KOPT-K1 (cell line): Measurements from ENCODE around the gene ZSCAN30.
A peak's percentile ranks its signal among the peaks of the same experiment; 100 is the strongest.

ENCODE experiments used
- H3K27ac ChIP-seq: fragments of 200-600 bp; sonication (generic); 2 replicates; pipeline ENCODE4 v1.5.1; 2016; ENCODE audit warnings: antibody characterized with exemption, mild to moderate bottlenecking, low read depth, low read length; ENCODE audit not compliant: poor library complexity, severe bottlenecking
- H3K36me3 ChIP-seq: fragments of 200-600 bp; sonication (generic); 2 replicates; pipeline ENCODE4 v1.5.1; 2017; ENCODE audit warnings: antibody characterized with exemption, mild to moderate bottlenecking, low read length, moderate library complexity; ENCODE audit not compliant: insufficient read depth
- H3K9me3 ChIP-seq: fragments of 200-600 bp; sonication (generic); 2 replicates; pipeline ENCODE4 v1.5.1; 2017; ENCODE audit warnings: antibody characterized with exemption, low read length, mild to moderate bottlenecking; ENCODE audit not compliant: insufficient read depth, poor library complexity, severe bottlenecking

Gene ZSCAN30

DNA sequence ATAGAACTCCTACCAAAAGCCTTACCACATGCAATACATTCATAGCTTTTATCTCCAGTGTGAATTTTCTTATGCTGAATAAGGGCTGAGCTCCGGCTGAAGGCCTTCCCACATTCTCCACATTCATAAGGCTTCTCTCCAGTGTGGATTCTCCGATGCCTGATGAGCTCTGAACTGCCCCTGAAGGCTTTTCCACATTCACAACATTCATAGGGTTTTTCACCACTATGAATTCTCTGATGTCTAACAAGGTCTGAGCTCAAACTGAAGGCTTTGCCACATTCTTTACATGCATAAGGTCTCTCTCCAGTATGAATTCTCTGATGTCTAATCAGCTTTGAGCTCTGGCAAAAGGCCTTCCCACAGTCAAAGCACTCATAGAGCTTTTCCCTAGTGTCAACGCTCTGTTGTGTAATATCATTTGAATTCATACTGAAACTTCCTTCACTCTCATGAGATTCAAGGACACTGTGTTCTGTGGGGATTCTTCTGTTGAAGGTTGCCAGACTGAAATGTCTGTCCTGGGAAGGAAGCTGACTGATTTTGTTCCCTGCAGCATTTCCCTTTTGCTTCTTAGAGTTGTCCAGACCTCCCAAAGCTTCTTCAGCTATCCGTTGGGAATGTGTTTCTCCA, 36.3 kb downstream of the ZSCAN30 start:
- no peak overlapping the region for H3K27ac ChIP-seq
- H3K36me3 ChIP-seq: peaks cover 70% of the 10 kb centered on the region
- peaks cover 34% of the 10 kb centered on the region for H3K9me3 ChIP-seq

DNA sequence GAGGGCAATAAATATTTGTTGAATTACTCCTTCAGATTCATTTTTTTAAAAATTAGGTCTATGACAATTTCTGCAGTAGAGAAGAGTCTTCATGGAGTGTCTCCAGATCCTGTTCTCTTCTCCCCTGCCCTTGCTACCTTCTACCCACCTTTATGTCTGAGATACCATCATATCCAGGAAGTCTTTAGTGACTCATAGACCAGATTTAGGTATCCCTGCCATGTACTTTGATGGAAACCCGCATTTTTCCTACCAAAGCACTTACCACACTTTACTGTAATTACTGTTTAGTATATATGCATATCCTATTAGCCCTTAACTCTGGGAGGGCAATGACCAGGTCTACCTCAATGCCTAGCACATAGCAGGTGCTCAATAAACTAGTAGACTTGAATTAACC, 37.6 kb downstream of the ZSCAN30 start:
- H3K27ac ChIP-seq: no peak overlapping the region
- peaks cover 76% of the 10 kb centered on the region for H3K36me3 ChIP-seq
- H3K9me3 ChIP-seq: peaks cover 34% of the 10 kb centered on the region

DNA sequence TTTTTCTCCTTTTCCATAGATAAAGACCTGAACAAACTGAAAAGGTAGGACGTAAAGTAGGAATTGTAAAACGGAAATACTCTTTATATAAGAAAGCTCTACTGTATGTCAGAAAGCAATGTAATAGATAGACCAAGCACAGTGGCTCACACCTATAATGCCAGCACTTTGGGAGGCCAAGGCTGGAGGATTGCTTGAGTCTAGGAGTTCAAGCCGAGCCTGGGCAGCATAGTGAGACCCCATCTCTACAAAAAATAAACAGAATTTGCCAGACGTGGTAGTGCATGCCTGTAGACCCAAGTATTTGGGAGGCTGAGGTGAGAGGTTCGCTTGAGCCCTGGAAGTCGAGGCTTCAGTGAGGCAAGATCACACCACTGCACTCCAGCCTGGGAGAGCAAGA, 41.6 kb downstream of the ZSCAN30 start:
- peaks cover 97% of the 10 kb centered on the region for H3K36me3 ChIP-seq
- peaks cover 56% of the 10 kb centered on the region for H3K9me3 ChIP-seq
- no peak overlapping the region for H3K27ac ChIP-seq

DNA sequence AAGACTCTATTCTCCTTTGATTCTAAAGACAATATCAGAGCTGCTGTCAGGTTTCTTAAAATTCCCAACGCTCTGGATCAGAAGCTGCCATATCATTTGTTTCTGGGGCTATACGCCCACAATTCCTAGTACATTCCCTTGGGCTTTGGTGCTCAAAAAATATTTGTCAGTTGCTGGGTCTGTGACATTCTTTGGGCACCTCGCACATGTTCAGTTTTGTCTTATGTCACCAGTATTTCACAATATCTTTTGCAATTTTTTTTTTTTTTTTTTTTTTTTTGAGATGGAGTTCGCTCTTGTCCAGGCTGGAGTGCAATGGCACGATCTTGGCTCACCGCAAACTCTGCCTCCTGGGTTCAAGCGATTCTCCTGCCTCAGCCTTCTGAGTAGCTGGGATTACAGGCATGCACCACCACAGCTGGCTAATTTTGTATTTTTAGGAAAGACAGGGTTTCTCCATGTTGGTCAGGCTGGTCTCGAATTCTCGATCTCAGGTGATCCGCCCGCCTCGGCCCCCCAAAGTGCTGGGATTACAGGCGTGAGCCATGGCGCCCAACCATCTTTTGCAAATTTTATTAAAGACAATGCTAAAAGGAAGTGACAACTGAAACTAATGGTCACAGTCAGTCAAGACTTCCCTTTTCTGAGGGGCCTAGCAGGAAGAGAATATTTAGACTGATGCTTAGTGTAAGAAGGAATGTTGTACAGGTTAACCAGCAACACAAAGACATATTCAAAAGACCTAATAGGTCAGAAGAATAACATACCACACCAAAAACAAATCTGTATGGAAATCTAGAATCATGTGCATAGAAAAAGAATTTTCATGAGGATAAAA, 42.4 kb downstream of the ZSCAN30 start:
- H3K27ac ChIP-seq: no peak overlapping the region
- peaks cover 49% of the 10 kb centered on the region for H3K9me3 ChIP-seq
- peaks cover 97% of the 10 kb centered on the region for H3K36me3 ChIP-seq

DNA sequence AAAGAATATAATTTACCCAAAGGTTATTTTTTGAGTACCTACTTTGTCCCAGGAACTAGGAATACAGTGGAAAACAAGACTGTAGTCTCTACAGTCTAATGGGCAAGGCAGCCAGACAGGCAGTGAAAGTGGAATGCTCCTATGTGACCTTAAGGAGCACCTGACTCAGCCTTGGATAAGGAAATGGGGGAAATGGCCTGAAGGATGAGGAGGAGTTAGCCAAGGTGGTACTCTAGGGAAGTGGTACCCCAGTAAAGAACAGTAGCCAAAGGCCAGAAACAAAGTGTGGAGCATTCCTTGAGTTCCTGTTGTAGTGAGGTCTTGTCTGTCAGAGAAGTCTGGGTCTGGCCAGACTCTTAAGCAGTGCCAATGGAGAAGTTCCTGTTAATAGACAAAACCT, 43.2 kb downstream of the ZSCAN30 start:
- Histone ChIP-seq H3K9me3 (peaks cover 44% of the 10 kb centered on the region), H3K27ac (no peak overlapping the region), H3K36me3 (peaks cover 94% of the 10 kb centered on the region)

DNA sequence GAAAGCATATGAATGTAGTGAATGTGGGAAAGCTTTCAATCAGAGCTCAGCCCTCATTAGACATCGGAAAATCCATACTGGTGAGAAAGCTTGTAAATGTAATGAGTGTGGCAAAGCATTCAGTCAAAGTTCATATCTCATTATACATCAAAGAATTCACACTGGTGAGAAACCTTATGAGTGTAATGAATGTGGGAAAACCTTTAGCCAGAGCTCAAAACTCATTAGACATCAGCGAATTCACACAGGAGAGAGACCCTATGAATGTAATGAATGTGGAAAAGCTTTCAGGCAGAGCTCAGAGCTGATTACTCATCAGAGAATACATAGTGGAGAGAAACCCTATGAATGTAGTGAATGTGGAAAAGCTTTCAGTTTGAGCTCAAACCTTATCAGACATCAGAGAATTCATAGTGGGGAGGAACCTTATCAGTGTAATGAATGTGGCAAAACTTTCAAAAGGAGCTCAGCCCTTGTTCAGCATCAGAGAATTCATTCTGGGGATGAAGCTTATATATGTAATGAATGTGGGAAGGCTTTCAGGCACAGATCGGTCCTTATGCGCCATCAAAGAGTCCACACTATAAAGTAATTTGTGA, 44.2 kb downstream of the ZSCAN30 start:
- H3K9me3 ChIP-seq: peaks cover 39% of the 10 kb centered on the region
- H3K27ac ChIP-seq: no peak overlapping the region
- peaks cover 84% of the 10 kb centered on the region for H3K36me3 ChIP-seq

DNA sequence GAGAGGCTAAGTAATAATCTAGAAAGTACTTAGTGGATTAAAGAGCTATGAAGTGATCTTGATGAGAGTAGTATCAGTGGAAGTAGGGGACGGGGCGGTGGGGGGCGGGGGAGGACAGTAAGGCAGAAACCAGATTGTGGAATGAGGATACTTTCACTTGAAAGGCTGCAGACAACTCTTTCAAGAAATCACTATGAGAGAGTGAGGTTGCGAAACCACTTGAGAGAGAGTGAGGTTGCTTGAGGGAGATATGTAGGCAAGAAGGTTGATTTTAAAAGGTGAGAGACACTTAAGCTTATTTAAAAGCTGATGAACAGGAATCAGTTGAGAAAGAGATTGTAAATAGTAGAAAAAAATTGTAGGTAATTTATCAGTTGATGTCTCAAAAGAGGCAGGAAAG, 45.4 kb downstream of the ZSCAN30 start:
- Histone ChIP-seq H3K36me3 (peaks cover 73% of the 10 kb centered on the region), H3K9me3 (peaks cover 39% of the 10 kb centered on the region), H3K27ac (no peak overlapping the region)

DNA sequence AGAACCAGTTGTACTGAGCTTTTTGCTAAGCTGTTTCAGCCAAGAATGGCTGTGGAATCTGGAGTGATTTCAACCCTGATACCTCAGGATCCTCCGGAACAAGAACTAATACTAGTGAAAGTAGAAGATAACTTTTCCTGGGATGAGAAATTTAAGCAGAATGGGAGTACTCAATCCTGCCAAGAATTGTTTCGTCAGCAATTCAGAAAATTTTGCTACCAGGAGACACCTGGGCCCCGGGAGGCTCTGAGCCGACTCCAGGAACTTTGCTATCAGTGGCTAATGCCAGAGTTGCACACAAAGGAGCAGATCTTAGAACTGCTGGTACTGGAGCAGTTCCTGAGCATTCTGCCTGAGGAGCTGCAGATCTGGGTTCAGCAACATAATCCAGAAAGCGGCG, 47.6 kb downstream of the ZSCAN30 start:
- Histone ChIP-seq H3K36me3 (peaks cover 53% of the 10 kb centered on the region), H3K9me3 (peaks cover 39% of the 10 kb centered on the region), H3K27ac (no peak overlapping the region)

DNA sequence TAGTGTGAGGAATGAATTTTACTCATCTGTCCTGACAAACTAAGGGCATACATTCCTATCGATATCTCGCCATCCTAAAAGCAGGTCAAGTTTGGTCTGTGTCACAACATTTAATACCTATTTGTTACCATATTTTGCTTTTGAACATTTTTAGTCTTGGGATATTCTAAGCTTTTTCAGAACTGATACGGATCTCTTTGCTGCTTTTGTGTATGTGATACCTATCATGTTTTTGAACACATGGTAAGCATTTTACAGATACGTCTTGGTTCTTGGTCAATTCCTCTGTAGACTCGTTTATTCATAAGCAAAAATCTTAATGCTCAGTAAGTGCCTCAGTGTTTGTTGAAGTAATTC, 48.6 kb downstream of the ZSCAN30 start:
- Histone ChIP-seq H3K27ac (peak overlapping the region; percentile 92), H3K9me3 (peaks cover 33% of the 10 kb centered on the region), H3K36me3 (peaks cover 43% of the 10 kb centered on the region)

DNA sequence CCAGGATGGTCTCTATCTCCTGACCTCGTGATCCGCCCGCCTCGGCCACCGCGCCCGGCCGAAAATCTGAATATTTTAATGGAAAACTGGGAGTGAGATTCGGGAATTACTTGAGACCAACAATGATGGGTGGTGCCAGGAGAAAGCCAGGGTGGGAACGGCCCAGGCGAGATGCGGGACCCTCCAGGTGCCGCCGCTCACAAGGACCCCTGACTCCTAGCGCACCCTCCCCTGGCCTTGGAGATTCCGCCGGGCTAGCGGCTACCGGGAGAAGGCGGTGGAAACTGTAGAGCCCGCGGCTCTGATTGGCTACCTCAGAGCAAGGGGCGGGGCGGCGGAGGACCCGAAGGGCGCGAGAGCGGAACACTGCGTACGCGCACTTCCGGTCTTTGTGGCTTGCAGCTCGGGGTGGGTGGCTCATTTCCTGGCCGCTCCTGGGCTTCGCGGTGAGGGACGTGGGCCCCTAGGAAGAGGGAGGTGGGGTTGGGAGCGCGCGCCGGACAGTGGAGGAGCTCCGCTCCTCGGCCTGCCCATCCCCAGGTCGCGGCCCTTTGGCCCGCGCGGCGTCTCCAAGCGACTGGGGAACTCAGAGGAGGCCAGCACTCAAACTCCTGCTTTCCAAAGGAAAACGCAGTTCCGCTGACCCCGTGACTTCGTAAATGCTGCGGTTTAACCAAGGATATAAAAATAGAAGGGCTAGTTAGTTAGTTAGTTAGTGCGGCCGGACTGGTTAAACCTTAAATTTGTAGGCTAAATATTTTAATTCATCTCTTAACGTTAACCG, 49.2 kb downstream of the ZSCAN30 start, which contains the start of gene ZNF397:
ZNF397 (plus strand) TSS at position 371 of the 784 bp plus-strand sequence. CDS start 1,437 bp downstream, outside the sequence.
- H3K36me3 ChIP-seq: peaks cover 37% of the 10 kb centered on the region
- peak within 1 kb of the TSS; percentile 92 for H3K27ac ChIP-seq
- H3K9me3 ChIP-seq: peaks cover 28% of the 10 kb centered on the region

DNA sequence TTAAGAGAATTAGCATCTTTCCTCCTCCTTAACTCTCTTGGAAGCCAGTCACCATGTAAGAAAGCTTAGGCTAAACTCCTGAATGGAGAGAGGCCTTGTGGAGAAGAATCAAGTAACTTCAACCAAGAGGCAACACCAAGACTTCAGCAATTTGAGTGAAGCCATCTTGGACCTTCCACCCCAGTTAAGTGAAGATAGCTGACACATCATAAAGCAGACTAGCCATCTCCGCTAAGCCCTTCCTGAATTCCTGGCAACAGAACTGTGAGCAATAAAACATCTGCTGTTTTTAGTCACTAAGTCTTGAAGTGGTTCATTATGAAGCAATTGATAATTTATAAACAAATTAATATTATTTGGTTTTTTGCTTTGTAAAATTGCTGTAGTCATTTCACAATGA, 50.7 kb downstream of the ZSCAN30 start:
- H3K27ac ChIP-seq: no peak overlapping the region
- H3K9me3 ChIP-seq: peaks cover 12% of the 10 kb centered on the region
- H3K36me3 ChIP-seq: peaks cover 22% of the 10 kb centered on the region

DNA sequence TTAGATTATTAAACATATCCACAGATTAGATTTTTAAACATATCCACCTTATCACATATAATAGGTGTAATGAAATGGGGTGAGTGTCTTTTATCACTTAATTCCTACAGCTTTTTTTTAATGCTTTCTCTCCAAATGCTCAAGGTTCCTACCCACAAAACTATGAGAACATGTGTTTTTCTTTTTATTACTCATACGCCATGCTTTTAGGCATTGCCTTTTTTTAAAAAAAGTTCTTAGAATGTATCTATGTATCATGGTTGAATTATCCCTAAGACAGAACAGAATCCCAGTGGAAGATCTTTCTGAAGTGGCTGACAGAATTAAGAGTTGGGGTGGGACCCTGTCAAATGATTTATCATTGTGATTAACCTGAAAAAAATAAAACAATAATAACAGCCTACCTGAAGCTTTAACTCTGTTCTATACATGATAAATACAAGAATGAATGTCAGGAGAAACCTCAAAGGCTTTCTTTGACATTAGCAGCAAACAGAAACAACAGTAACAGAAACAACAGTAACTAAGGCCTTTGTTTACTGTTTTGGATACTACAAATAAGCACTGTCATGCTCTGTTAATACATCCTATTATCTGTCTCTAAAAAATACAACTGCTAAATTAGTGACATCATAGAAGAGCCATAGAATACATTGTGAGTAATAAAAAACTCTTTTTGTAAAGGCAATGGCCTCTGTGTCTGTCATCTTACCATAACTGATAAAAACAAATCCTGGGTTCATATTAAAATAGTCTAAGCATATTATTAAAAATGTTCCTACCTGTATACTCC, 53.3 kb downstream of the ZSCAN30 start:
- Histone ChIP-seq H3K36me3 (no peaks in the 10 kb centered on the region), H3K27ac (no peak overlapping the region), H3K9me3 (no peaks in the 10 kb centered on the region)

DNA sequence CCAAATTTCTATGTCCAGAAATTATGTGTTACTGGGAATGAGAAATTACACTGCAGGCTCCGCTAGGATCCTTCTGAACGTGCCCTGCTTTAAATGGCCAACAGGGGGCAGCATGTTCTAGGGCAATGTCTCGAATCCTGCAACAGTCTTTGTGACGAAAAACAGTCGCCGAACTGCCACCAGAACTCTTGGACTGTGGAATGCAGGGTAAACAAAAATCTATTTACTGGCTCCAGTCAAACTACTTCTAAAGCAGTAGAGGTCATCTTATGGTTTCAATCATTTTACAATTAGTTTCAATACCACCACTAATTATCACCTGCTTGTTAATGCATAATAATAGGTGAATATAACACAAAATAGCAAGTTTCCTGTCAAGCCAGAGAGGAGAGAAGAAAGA, 59.0 kb downstream of the ZSCAN30 start:
- Histone ChIP-seq H3K36me3 (no peaks in the 10 kb centered on the region), H3K27ac (no peak overlapping the region), H3K9me3 (no peaks in the 10 kb centered on the region)

DNA sequence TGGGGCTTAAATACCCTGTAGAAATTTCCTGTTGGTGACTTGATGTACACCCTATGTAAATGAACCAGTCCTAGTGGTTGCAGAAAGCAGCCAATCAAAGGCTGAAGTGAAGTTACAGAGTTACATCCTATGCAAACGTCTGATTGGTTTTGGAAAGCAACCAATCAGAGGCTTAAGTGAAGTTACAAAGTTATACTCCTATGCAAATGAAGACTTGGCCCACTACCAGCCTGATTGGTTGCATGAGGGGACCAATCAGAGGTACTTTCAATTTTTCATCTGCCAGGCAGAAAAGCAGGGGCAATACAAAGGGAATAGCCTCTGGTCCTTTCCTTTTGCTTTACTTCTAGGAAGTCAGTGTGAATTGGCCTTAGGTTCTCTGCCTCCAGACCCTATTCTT, 62.8 kb downstream of the ZSCAN30 start:
- no peak overlapping the region for H3K27ac ChIP-seq
- no peaks in the 10 kb centered on the region for H3K9me3 ChIP-seq
- no peaks in the 10 kb centered on the region for H3K36me3 ChIP-seq
